ENCODE results near the gene CEP104.

CEP104 gene

DNA sequence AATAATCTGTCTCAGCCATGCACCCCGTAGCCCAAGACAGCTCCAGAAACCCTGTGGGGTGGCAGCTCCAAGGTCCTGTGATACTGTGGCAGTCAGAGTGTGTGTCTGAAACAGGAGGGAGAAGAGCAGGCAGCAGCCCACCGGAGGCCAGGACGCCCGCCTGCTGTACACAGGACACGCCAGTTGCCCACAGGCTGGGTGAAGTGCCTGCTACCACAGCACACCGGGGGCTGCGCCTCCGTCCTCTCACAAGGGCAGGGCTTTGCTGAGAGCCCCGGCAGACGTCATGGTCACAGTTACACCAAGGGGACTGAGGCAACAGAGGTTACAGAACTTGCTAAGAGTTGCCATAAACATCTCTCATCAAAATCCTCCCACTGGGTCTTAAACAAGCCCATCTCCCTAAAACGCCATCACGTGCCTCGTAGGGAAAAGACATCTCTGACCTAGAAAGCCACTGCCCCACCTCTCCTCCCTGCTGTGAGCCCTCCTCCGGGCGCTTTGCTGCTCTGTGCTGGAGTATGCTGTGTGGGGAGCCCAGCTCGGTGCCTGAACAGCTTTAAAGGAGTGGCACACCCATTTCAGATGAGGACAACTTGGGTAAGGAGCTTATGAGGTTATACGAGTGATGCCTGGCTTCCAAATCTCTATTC, 37.7 kb upstream of the CEP104 start:
- no peak for DNase-seq (ENCODE audit: extremely low read depth in 1 of 2, low read depth in 1 of 2)

DNA sequence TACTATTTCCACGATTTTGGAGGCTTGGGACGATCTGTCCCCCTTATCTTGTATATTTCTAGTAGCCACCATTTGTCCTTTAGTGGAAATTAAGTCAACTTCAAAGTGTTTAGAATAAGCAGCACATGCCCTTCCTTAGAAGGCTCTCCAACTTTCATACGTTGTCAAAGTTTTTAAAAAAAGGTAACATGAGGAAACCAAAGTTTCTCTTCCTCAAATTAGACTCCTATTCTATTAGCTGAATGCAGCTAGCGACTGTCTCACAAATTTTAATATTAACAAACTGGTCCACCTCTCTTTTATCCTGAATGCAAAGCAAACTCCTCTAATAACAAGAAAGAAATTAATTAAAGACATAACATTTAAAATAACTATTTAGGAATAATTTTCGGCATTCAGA, 36.2 kb upstream of the CEP104 start:
- no peak for DNase-seq (ENCODE audit: extremely low read depth in 1 of 2, low read depth in 1 of 2)

GRCh38 chr1:3892748-3893147, 35.7 kb upstream of the CEP104 start:
- DNase-seq (ENCODE audit: extremely low read depth in 1 of 2, low read depth in 1 of 2), result no peak

GRCh38 chr1:3891329-3891865, 34.4 kb upstream of the CEP104 start:
- DNase-seq (ENCODE audit: extremely low read depth in 1 of 2, low read depth in 1 of 2), result no peak

GRCh38 chr1:3890389-3891328, 33.6 kb upstream of the CEP104 start:
- no peak for DNase-seq (ENCODE audit: extremely low read depth in 1 of 2, low read depth in 1 of 2)

DNA sequence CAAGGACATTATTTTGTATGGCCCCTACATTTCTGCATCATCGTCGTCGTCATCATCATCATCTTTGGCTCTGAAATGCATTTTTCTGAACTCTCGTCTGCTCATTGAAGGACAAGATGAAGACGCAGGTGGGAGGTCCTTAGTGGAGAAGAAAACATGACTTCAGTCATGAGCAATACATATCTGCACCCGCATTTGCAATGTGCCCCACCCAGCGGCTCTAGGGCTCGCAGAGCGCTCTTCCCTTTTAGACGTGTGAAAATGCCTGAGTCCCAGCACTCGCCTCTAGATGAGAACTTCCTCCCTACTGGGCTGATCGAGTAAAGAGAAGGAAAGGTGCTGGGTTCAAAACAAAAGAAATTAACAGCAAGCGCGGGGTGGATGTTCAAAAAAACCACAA, 32.9 kb upstream of the CEP104 start:
- DNase-seq (ENCODE audit: extremely low read depth in 1 of 2, low read depth in 1 of 2), result no peak

DNA sequence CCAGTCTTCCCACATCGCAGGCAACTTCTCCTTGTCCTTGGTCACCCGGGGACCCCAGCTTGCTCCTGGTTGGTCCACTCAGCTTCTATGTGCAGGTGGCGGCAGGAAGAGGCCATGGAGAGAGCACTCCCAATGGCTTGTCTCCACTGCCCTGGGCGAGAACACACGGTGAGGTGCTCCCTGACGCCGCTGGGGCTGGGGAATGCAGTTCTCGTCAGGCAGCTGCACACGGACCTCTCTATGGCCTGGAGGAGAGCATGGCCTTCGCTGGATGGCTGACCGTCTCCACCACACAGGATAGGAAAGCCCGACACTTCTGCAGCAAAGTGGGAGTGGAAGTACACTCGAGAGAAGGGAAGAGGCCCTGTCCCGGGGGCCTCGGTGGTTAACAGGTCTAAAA, 31.3 kb upstream of the CEP104 start:
- no peak for DNase-seq (ENCODE audit: extremely low read depth in 1 of 2, low read depth in 1 of 2)

GRCh38 chr1:3886691-3887090, 29.7 kb upstream of the CEP104 start:
- no peak for DNase-seq (ENCODE audit: extremely low read depth in 1 of 2, low read depth in 1 of 2)

- no peak for DNase-seq (ENCODE audit: extremely low read depth in 1 of 2, low read depth in 1 of 2)
These were observed 29.2 kb upstream of the CEP104 start for GRCh38 chr1:3886106-3886670.

DNA sequence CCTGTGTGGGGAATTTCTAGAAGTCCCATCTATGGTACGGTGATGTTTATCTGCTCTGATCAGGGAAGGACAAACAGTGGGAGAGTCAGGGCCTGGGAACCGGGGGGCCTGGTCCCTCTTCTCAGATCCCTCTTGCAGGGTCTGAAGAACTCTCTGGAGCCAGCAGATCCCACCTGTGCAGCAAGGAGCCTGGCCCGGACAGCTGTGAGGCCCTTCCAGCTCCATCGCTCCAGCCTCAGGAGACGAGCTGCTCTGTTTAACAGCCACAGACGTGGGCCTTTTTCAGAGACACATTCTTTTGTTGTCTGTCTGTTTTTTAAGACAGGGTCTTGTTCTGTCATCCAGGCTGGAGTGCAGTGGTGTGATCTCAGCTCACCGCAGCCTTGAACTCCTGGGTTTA, 28.6 kb upstream of the CEP104 start:
- DNase-seq (ENCODE audit: extremely low read depth in 1 of 2, low read depth in 1 of 2), result no peak

DNA sequence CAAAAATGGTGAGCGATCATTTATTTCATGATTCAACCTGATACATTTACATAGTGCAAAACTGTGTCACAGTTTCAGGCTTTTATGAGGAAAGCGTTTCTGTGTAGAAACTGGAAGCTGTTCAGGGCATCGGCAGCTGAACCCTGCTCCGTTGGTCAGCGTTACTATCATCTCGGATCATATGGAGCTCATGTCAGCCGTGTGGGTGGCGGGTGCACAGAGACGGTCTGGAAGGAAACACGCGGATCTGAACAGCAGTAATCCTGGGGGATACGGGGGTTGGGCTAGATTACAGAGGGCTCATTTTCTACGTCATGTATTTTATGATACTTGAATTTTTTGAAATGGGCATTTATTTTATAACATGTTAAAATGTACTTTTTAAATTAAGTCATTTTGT, 28.0 kb upstream of the CEP104 start:
- no peak for DNase-seq (ENCODE audit: extremely low read depth in 1 of 2, low read depth in 1 of 2)

GRCh38 chr1:3883194-3883925, 26.3 kb upstream of the CEP104 start:
- no peak for DNase-seq (ENCODE audit: extremely low read depth in 1 of 2, low read depth in 1 of 2)

DNA sequence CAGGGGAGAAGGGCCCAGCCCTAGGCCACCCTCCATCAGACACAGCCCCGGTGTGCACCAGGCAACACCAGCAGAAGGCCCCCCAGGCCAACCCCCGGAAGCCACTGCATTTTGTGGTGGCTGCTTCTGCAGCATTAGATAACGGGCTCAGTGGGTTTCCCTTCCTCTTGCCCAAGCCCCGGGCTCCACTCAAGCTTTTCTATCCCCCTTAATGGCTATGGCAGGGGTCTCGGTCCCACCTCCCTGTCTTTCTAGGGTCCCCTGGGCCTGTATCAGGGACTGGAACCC, 24.1 kb upstream of the CEP104 start:
- DNase-seq (ENCODE audit: extremely low read depth in 1 of 2, low read depth in 1 of 2), result no peak

GRCh38 chr1:3880429-3881192, 23.6 kb upstream of the CEP104 start:
- DNase-seq (ENCODE audit: extremely low read depth in 1 of 2, low read depth in 1 of 2), result no peak

- DNase-seq (ENCODE audit: extremely low read depth in 1 of 2, low read depth in 1 of 2), result no peak
These were observed 22.9 kb upstream of the CEP104 start for GRCh38 chr1:3879787-3880428.

DNA sequence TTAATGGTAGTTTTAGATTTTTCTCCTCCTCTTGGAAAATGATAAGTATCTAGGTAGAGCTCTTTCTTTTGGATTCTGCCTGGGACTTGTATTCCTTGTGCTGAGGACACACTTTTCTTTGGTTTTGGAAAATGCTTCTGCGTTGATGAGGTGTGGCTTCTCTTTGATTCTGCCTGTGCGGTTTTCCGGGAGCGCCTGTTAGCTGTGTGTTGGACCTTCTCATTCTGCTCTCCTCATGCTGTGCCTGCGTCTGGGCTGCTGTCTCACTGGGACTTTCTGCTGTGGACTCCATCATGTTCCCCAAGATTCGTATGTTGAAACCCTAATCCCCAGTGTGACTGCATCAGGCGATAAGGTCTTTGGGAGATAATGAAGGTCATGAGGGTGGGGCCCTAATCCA, 22.1 kb upstream of the CEP104 start:
- no peak for DNase-seq (ENCODE audit: extremely low read depth in 1 of 2, low read depth in 1 of 2)

DNA sequence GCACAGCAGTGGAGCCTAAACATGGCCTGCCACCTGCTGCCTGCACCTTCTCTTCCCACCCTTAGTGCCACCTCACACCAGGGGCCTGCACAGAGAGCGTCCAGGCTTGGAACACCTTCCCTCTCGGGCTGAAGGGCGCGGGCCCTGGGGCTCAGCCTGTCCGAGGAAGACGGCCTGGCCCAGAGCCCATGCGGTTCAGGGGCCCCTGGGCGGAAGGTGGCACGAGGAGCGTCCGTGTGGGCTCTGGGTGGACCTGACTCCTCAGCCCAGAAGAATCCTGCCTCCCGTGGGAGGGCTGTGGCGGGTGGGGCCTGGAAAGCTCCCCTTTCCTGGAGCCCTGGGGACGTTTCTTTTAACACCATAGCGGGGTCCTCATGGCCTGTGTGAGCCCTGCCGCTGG, 19.7 kb upstream of the CEP104 start:
- no peak for DNase-seq (ENCODE audit: extremely low read depth in 1 of 2, low read depth in 1 of 2)

- DNase-seq (ENCODE audit: extremely low read depth in 1 of 2, low read depth in 1 of 2), result no peak
These were observed 17.7 kb upstream of the CEP104 start for GRCh38 chr1:3874736-3875135.

- DNase-seq (ENCODE audit: extremely low read depth in 1 of 2, low read depth in 1 of 2), result no peak
These were observed 15.5 kb upstream of the CEP104 start for GRCh38 chr1:3872546-3872945.

DNA sequence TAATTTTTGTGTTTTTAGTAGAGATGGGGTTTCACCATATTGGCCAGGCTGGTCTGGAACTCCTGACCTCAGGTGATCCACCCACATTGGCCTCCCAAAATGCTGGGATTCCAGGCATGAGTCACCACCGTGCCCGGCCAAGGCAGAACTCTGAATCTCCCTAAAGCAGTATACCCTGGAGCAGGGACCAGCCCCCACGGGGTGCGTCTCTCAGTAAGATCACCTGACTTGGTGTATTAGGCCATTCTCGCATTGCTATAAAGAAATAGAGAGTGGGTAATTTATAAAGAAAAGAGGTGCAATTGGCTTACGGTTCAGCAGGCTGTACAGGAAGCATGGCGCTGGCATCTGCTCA, 14.4 kb upstream of the CEP104 start:
- no peak for DNase-seq (ENCODE audit: extremely low read depth in 1 of 2, low read depth in 1 of 2)
